Lower leg skin (tissue), 4 donors: ENCODE data around the gene ANKRD13A. TPM values are rescaled to one million over a fixed set of nuclear protein-coding genes. Genes with fewer than 3 reads are reported as not detected.

Source experiments
- DNase-seq, 2 donors: peaks; one replicate each; pipeline ENCODE4 v3.0.0-alpha.2; 2019; ENCODE audit warnings: low spot score in 2 of 2
- H3K4me3 ChIP-seq: fragments of 200-600 bp; sonication (generic); 2 replicates; pipeline ENCODE4 v1.5.1; 2017; ENCODE audit warnings: mild to moderate bottlenecking, low read depth; ENCODE audit not compliant: poor library complexity, severe bottlenecking
- POLR2A ChIP-seq, 2 donors: fragments of 450-650 bp; IDR thresholded peaks; one replicate each; pipeline ENCODE4 v1.6.1; 2016 to 2017; ENCODE audit warnings: antibody characterized with exemption in 2 of 2, mild to moderate bottlenecking in 1 of 2, moderate library complexity in 1 of 2
- WGBS, 2 donors: methylation state at CpG; one replicate each; pipeline ENCODE4 v1.1.5; 2018; 5-methylcytosine and 5-hydroxymethylcytosine counted together
- intact Hi-C: fragments of 100-400 bp; cut with DNase I; formaldehyde crosslinking; loops from one replicate; pipeline ENCODE4 v1.15.0; 2023; ENCODE audit warnings: low total_unique reads
- total RNA-seq, 4 donors: library from RNA; depleted of rRNA; stranded (reverse); fragments of >200 nt; gene quantifications; one replicate each; pipeline ENCODE4 v1.1.0, GENCODE V29; 2016
- TF ChIP-seq, protein P1 (sequence below), 3 donors: fragments of 450-650 bp; IDR thresholded peaks; one replicate each; pipeline ENCODE4 v1.5.1; 2016; ENCODE audit warnings: antibody characterized with exemption in 3 of 3, mild to moderate bottlenecking in 3 of 3, moderate library complexity in 2 of 3

Gene ANKRD13A
- total RNA-seq, 4 donors from 2014 or later, result 97.7 to 184 (median 143) TPM

DNA sequence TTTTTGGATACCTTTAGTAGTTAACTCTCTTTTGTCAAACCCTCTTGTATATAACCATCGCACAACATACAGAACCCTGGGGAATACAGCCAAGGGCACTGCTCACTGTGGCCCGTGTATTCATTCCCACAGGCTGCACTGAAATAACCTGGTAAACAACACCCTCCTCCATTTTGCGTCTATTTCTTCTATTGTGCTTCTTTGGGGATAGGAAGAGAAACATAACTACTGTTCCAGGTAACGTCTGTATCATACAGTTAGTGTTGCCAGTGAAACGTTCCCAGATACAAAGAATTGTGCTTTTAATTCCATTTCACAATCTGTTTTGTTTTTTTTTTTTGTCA is 39.5 kb downstream of the ANKRD13A start:
- no peak for TF ChIP-seq POLR2A (IDR thresholded peaks at IDR 0.05)
- TF ChIP-seq, protein P1, sequence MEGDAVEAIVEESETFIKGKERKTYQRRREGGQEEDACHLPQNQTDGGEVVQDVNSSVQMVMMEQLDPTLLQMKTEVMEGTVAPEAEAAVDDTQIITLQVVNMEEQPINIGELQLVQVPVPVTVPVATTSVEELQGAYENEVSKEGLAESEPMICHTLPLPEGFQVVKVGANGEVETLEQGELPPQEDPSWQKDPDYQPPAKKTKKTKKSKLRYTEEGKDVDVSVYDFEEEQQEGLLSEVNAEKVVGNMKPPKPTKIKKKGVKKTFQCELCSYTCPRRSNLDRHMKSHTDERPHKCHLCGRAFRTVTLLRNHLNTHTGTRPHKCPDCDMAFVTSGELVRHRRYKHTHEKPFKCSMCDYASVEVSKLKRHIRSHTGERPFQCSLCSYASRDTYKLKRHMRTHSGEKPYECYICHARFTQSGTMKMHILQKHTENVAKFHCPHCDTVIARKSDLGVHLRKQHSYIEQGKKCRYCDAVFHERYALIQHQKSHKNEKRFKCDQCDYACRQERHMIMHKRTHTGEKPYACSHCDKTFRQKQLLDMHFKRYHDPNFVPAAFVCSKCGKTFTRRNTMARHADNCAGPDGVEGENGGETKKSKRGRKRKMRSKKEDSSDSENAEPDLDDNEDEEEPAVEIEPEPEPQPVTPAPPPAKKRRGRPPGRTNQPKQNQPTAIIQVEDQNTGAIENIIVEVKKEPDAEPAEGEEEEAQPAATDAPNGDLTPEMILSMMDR (IDR thresholded peaks at IDR 0.05), result no peak
- no peak for DNase-seq
- no peak overlapping the region for H3K4me3 ChIP-seq
- 60 to 68% methylated on average over 5 of the region's 5 CpGs for WGBS, 2 donors
- intact Hi-C loops, result no loop called here

DNA sequence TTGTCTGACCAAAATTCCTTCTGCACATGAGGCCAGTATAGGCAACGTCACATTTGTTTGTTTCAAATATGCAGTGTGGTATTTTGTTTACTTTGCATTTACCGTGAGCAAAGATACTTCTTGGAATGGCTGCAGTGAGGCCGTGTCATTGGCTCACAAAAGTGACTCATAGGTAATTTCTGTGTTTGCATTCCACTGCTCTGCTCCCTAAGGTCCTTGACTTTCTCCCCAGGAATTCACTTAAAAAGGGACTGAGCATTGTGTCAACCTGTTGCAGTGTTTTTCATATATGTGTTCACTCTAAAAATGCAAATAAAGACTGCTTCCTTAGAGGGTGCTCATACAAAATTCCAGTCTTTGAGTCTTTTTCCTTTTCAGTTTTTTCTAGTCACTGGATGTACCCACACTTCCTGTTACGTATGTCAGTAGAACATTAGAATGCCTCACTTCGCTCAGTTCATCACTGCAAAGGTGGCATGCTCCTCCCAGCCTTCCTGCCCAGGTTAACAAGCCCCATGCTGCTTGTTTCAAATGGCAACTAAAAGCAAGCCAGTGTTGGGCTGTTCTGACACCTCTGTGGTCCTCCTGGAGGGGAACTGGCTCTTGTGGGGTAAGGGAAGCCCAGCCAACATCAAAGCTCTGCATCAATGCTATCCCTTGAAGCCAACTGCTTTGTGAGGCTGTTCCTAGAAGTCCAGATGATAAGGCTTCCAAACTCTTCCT is 40.0 kb downstream of the ANKRD13A start:
- TF ChIP-seq, protein P1 (IDR thresholded peaks at IDR 0.05), result no peak
- no peak for TF ChIP-seq POLR2A (IDR thresholded peaks at IDR 0.05)
- 53% methylated on average over 5 of the region's 5 CpGs for WGBS, 2 donors
- no peak overlapping the region for H3K4me3 ChIP-seq
- no peak for DNase-seq
- intact Hi-C loops, result no loop called here

DNA sequence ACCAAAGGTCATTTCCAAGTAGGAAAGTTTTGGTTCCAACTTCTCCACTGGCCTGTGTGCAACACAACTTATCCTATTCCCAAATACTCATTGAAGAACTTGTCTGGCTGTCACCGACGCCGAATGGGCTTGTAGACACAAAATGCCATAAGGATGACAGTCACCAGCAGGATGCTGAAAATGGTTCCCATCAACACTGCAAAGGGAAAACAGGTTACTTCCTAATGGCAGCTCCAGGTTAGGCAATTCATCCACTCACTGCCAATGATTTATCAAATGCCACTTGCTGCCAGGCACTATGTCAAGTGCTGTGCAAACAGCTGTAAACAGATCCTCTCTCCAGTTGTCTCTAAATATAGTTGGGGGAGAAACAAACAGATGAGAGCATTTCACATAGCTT is 43.0 kb downstream of the ANKRD13A start:
- no peak for DNase-seq
- no peak for TF ChIP-seq POLR2A (IDR thresholded peaks at IDR 0.05)
- TF ChIP-seq, protein P1 (IDR thresholded peaks at IDR 0.05), result no peak
- intact Hi-C loops, result no loop called here
- no peak overlapping the region for H3K4me3 ChIP-seq
- WGBS, 2 donors, result 88 to 89% methylated on average over 3 of the region's 3 CpGs

DNA sequence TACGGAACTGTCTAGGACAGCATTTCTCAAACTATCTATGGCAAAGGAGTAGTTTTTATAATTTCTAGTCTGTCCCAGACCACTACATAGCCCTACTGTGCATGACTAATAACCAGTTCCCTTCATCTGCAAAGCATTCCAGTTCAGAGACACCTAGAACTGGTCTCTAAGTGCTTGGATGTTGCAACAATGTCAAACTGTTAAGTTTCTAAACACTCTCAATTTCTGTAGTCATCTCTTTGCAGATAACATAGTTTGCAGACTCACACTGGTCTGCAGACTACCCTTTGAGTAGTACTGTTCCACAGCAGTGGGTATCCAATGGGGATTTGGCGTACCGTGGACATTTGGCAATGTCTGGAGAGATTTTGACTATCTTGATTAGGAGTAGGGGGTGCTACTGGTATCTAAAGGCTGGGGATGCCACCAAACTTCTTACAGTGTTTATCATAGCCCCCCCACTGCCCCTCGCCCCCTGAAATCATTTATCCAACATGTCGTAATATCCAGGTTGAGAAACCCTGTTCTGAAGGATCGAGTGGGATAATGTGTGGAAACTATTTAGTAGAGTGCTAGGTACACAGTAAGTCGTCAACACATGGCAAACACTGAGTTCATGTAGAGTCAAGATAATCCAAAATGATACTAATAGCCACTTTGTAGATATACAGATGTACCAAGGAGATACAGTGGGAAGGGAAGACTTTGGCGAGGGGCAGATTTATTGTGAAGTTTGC is 47.4 kb downstream of the ANKRD13A start:
- DNase-seq, result no peak
- TF ChIP-seq, protein P1 (IDR thresholded peaks at IDR 0.05), result no peak
- TF ChIP-seq POLR2A (IDR thresholded peaks at IDR 0.05), result no peak
- WGBS, 2 donors, result 87 to 93% methylated on average over 8 of the region's 8 CpGs
- H3K4me3 ChIP-seq, result no peak overlapping the region
- intact Hi-C loops, result no loop called here

DNA sequence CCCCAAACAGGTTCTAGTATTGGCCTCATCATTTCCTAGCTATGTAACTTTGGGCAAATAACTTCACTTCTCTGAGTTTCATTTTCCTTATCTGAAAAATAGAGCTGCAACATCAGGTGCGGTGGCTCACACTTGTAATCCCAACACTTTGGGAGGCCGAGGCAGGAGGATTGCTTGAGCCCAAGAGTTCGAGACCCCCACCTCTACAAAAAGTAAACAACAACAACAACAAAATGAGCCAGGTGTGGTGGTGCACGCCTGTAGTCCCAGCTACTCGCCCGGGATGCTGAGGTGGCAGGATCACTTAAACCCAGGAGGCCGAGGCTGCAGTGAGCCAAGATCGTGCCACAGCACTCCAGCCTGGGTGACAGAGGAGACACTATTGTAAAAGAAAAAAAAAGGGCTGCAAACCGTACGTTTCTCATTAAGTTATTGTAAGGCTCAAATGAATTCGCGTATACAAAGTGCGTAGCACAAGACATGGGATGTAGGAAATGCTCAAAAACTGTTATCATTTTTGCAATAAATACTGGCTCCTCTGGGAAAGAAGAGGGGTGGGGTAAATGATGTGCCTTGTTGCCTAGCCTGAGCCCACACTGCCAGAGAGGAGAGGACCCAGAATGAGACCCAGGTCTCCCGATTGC is 48.2 kb downstream of the ANKRD13A start:
- H3K4me3 ChIP-seq, result no peak overlapping the region
- intact Hi-C loops, result no loop called here
- 70 to 73% methylated on average over 14 of the region's 14 CpGs for WGBS, 2 donors
- no peak for TF ChIP-seq POLR2A (IDR thresholded peaks at IDR 0.05)
- TF ChIP-seq, protein P1 (IDR thresholded peaks at IDR 0.05), result no peak
- no peak for DNase-seq
